ENCODE measurements around the gene TOP3B. TPM values are rescaled to one million over a fixed set of nuclear protein-coding genes. Genes with fewer than 3 reads are reported as not detected.

Gene TOP3B
- total and polyA plus RNA-seq, 9 of the 15 experiments (the other 6 are each of a cell fraction or from before 2014, with no cell fraction given), result 3.0 to 188 (median 112) TPM

- TF ChIP-seq ZFP36 (IDR thresholded peaks at IDR 0.05; ENCODE audit: low read depth, low read length, partially characterized antibody) (peak; percentile 9), SP2 (IDR thresholded peaks at IDR 0.05; ENCODE audit: extremely low read depth, low read depth, low read length, poor library complexity, severe bottlenecking) (peak; percentile 32), ARNT (IDR thresholded peaks at IDR 0.05) (peak; percentile 13 to 86; a peak in 1 of 4 replicates), SPI1 (IDR thresholded peaks at IDR 0.05; ENCODE audit: borderline replicate concordance, low read depth, low read length) (0 out of 2 replicates have a peak, but pooled peaks have one; percentile 1), MIER1 (IDR thresholded peaks at IDR 0.05; ENCODE audit: low read depth) (0 out of 2 replicates have a peak, but pooled peaks have one; percentile 61), HBP1 (CRISPR knock-in tag; IDR thresholded peaks at IDR 0.05) (peak; percentile 87; the same call in 1 of the 2 replicates), THRB (CRISPR knock-in tag; conservative IDR thresholded peaks at IDR 0.05) (peak; percentile 85), SMAD3 (CRISPR knock-in tag; conservative IDR thresholded peaks at IDR 0.05) (0 out of 2 replicates have a peak, but pooled peaks have one; percentile 51), OTX1 (CRISPR knock-in tag; IDR thresholded peaks at IDR 0.05) (peak; percentile 93), TRIM24 (IDR thresholded peaks at IDR 0.05) (no peak), MAFG (tag; conservative IDR thresholded peaks at IDR 0.05) (no peak), ATF7 (IDR thresholded peaks at IDR 0.05) (peak; percentile 55; the same call in 1 of the 2 replicates), STAG1 (CRISPR knock-in tag; IDR thresholded peaks at IDR 0.05; ENCODE audit: borderline replicate concordance) (peak; percentile 62; the same call in 1 of the 2 replicates), WHSC1 (IDR thresholded peaks at IDR 0.05; ENCODE audit: low read length) (peak; percentile 92)
- TF ChIP-seq, protein P1, sequence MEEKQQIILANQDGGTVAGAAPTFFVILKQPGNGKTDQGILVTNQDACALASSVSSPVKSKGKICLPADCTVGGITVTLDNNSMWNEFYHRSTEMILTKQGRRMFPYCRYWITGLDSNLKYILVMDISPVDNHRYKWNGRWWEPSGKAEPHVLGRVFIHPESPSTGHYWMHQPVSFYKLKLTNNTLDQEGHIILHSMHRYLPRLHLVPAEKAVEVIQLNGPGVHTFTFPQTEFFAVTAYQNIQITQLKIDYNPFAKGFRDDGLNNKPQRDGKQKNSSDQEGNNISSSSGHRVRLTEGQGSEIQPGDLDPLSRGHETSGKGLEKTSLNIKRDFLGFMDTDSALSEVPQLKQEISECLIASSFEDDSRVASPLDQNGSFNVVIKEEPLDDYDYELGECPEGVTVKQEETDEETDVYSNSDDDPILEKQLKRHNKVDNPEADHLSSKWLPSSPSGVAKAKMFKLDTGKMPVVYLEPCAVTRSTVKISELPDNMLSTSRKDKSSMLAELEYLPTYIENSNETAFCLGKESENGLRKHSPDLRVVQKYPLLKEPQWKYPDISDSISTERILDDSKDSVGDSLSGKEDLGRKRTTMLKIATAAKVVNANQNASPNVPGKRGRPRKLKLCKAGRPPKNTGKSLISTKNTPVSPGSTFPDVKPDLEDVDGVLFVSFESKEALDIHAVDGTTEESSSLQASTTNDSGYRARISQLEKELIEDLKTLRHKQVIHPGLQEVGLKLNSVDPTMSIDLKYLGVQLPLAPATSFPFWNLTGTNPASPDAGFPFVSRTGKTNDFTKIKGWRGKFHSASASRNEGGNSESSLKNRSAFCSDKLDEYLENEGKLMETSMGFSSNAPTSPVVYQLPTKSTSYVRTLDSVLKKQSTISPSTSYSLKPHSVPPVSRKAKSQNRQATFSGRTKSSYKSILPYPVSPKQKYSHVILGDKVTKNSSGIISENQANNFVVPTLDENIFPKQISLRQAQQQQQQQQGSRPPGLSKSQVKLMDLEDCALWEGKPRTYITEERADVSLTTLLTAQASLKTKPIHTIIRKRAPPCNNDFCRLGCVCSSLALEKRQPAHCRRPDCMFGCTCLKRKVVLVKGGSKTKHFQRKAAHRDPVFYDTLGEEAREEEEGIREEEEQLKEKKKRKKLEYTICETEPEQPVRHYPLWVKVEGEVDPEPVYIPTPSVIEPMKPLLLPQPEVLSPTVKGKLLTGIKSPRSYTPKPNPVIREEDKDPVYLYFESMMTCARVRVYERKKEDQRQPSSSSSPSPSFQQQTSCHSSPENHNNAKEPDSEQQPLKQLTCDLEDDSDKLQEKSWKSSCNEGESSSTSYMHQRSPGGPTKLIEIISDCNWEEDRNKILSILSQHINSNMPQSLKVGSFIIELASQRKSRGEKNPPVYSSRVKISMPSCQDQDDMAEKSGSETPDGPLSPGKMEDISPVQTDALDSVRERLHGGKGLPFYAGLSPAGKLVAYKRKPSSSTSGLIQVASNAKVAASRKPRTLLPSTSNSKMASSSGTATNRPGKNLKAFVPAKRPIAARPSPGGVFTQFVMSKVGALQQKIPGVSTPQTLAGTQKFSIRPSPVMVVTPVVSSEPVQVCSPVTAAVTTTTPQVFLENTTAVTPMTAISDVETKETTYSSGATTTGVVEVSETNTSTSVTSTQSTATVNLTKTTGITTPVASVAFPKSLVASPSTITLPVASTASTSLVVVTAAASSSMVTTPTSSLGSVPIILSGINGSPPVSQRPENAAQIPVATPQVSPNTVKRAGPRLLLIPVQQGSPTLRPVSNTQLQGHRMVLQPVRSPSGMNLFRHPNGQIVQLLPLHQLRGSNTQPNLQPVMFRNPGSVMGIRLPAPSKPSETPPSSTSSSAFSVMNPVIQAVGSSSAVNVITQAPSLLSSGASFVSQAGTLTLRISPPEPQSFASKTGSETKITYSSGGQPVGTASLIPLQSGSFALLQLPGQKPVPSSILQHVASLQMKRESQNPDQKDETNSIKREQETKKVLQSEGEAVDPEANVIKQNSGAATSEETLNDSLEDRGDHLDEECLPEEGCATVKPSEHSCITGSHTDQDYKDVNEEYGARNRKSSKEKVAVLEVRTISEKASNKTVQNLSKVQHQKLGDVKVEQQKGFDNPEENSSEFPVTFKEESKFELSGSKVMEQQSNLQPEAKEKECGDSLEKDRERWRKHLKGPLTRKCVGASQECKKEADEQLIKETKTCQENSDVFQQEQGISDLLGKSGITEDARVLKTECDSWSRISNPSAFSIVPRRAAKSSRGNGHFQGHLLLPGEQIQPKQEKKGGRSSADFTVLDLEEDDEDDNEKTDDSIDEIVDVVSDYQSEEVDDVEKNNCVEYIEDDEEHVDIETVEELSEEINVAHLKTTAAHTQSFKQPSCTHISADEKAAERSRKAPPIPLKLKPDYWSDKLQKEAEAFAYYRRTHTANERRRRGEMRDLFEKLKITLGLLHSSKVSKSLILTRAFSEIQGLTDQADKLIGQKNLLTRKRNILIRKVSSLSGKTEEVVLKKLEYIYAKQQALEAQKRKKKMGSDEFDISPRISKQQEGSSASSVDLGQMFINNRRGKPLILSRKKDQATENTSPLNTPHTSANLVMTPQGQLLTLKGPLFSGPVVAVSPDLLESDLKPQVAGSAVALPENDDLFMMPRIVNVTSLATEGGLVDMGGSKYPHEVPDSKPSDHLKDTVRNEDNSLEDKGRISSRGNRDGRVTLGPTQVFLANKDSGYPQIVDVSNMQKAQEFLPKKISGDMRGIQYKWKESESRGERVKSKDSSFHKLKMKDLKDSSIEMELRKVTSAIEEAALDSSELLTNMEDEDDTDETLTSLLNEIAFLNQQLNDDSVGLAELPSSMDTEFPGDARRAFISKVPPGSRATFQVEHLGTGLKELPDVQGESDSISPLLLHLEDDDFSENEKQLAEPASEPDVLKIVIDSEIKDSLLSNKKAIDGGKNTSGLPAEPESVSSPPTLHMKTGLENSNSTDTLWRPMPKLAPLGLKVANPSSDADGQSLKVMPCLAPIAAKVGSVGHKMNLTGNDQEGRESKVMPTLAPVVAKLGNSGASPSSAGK (IDR thresholded peaks at IDR 0.05), result no peak
Measured at GRCh38 chr22:21972293-21972779, 10.3 kb downstream of the TOP3B start (continued).
